GM18505 (cell line): ENCODE measurements around the gene SLC25A12.
"Not testable (repeated sequence)": the region's sequence is repeated elsewhere in the genome, so short reads cannot be mapped to it uniquely, and the experiment has no call there.

Experiments
- ATAC-seq: cut with Tn5 transposase; IDR thresholded peaks from one replicate; pipeline ENCODE4 v1.9.1; 2021; ENCODE audit not compliant: unreplicated experiment
- POLR2A ChIP-seq: IDR thresholded peaks from 4 replicates; pipeline ENCODE4 v1.6.1; 2011; ENCODE audit warnings: borderline replicate concordance; ENCODE audit not compliant: insufficient read depth, insufficient read length; ENCODE audit errors: extremely low read depth

SLC25A12 gene

GRCh38 chr2:171830039-171830438, 64.0 kb downstream of the SLC25A12 start:
- ATAC-seq = no peak
- no peak for TF ChIP-seq POLR2A

GRCh38 chr2:171824086-171824485, 70.0 kb downstream of the SLC25A12 start:
- ATAC-seq = no peak

GRCh38 chr2:171822525-171823322, 71.3 kb downstream of the SLC25A12 start:
- no peak for ATAC-seq

More at GRCh38 chr2:171824086-171824485, 70.0 kb downstream of the SLC25A12 start:
- no peak for TF ChIP-seq POLR2A

GRCh38 chr2:171819453-171819852, 74.6 kb downstream of the SLC25A12 start:
- no peak for TF ChIP-seq POLR2A
- no peak for ATAC-seq

More at GRCh38 chr2:171822525-171823322, 71.3 kb downstream of the SLC25A12 start:
- no peak for TF ChIP-seq POLR2A

- ATAC-seq = no peak
- TF ChIP-seq POLR2A = no peak
Observed at GRCh38 chr2:171814883-171815282, 79.2 kb downstream of the SLC25A12 start.

GRCh38 chr2:171814174-171814573, 79.9 kb downstream of the SLC25A12 start:
- no peak for TF ChIP-seq POLR2A
- no peak for ATAC-seq

GRCh38 chr2:171813729-171814128, 80.3 kb downstream of the SLC25A12 start:
- ATAC-seq = no peak
- TF ChIP-seq POLR2A = no peak

GRCh38 chr2:171813126-171813525, 80.9 kb downstream of the SLC25A12 start:
- ATAC-seq = no peak
- no peak for TF ChIP-seq POLR2A

- TF ChIP-seq POLR2A = no peak
- no peak for ATAC-seq
Observed at GRCh38 chr2:171811245-171811628, 82.8 kb downstream of the SLC25A12 start.

- TF ChIP-seq POLR2A = no peak
- no peak for ATAC-seq
Observed at GRCh38 chr2:171810422-171811244, 83.4 kb downstream of the SLC25A12 start.

- ATAC-seq = not testable (repeated sequence)
Observed at GRCh38 chr2:171808885-171809284, 85.2 kb downstream of the SLC25A12 start.

- no peak for ATAC-seq
- no peak for TF ChIP-seq POLR2A
Observed at GRCh38 chr2:171807831-171808393, 86.1 kb downstream of the SLC25A12 start.

GRCh38 chr2:171807119-171807518, 86.9 kb downstream of the SLC25A12 start:
- no peak for TF ChIP-seq POLR2A
- ATAC-seq = no peak
